Gastroesophageal sphincter (tissue), 4 donors: Measurements from ENCODE around the gene KIF1A. TPM values are rescaled to one million over a fixed set of nuclear protein-coding genes. Genes with fewer than 3 reads are reported as not detected.
"Not testable (repeated sequence)": the region's sequence is repeated elsewhere in the genome, so short reads cannot be mapped to it uniquely, and the experiment has no call there.

Source experiments
- ATAC-seq: fragments of 150-250 bp; one replicate; pipeline ENCODE4 v1.9.1; 2016; ENCODE audit warnings: mild to moderate bottlenecking, moderate library complexity
- H3K27ac ChIP-seq, 4 donors: fragments of 200-600 bp; sonication (generic) in 3 of 4; 1 replicate in 3 of 4; 2 replicates in 1 of 4; pipeline ENCODE4 v1.5.1; 2016 to 2019
- H3K27me3 ChIP-seq: fragments of 200-600 bp; sonication (generic); one replicate; pipeline ENCODE4 v1.5.1; 2019
- H3K36me3 ChIP-seq, 2 donors: fragments of 200-600 bp; sonication (generic); one replicate each; pipeline ENCODE4 v1.5.1; 2019; ENCODE audit warnings: control low read depth in 1 of 2
- H3K4me1 ChIP-seq, 3 donors: fragments of 200-600 bp; sonication (generic); 1 replicate in 2 of 3; 2 replicates in 1 of 3; pipeline ENCODE4 v1.5.1; 2016 to 2019; ENCODE audit warnings: control low read depth in 2 of 3
- H3K4me3 ChIP-seq, 2 donors: fragments of 200-600 bp; sonication (generic); one replicate each; pipeline ENCODE4 v1.5.1; 2019; ENCODE audit warnings: mild to moderate bottlenecking in 1 of 2, moderate library complexity in 1 of 2
- H3K9me3 ChIP-seq, 3 donors: fragments of 200-600 bp; sonication (generic); one replicate each; pipeline ENCODE4 v1.5.1; 2017 to 2019; ENCODE audit warnings: control low read depth in 2 of 3
- EP300 ChIP-seq: sonication (generic); formaldehyde crosslinking; IDR thresholded peaks from one replicate; pipeline ENCODE4 v1.6.1; 2017; ENCODE audit warnings: antibody characterized with exemption, mild to moderate bottlenecking
- POLR2A ChIP-seq, 2 donors: fragments of 450-650 bp; IDR thresholded peaks; one replicate each; pipeline ENCODE4 v1.6.1; 2017; ENCODE audit warnings: antibody characterized with exemption in 2 of 2, mild to moderate bottlenecking in 2 of 2, moderate library complexity in 1 of 2
- POLR2AphosphoS5 ChIP-seq: sonication (generic); formaldehyde crosslinking; IDR thresholded peaks from one replicate; pipeline ENCODE4 v1.6.1; 2017; ENCODE audit warnings: antibody characterized with exemption
- WGBS, 2 donors: methylation state at CpG; one replicate each; pipeline ENCODE4 v1.1.5; 2018; ENCODE audit warnings: low coverage in 1 of 2; 5-methylcytosine and 5-hydroxymethylcytosine counted together
- total RNA-seq, 4 donors: library from RNA; depleted of rRNA; stranded (reverse); fragments of >200 nt; gene quantifications; one replicate each; pipeline ENCODE4 v1.1.0, GENCODE V29; 2016
- TF ChIP-seq, protein P1 (sequence below), 4 experiments: fragments of 200-600 bp in 2 of 4; fragments of 450-650 bp in 2 of 4; sonication (generic) in 1 of 4; IDR thresholded peaks; one replicate each; pipeline ENCODE4 v1.5.1; 2017 to 2019; ENCODE audit warnings: antibody characterized with exemption in 4 of 4, mild to moderate bottlenecking in 2 of 4, moderate library complexity in 2 of 4

The KIF1A gene
- total RNA-seq, 4 donors from 2014 or later = 0.62 to 2.3 (median 1.6) TPM

DNA sequence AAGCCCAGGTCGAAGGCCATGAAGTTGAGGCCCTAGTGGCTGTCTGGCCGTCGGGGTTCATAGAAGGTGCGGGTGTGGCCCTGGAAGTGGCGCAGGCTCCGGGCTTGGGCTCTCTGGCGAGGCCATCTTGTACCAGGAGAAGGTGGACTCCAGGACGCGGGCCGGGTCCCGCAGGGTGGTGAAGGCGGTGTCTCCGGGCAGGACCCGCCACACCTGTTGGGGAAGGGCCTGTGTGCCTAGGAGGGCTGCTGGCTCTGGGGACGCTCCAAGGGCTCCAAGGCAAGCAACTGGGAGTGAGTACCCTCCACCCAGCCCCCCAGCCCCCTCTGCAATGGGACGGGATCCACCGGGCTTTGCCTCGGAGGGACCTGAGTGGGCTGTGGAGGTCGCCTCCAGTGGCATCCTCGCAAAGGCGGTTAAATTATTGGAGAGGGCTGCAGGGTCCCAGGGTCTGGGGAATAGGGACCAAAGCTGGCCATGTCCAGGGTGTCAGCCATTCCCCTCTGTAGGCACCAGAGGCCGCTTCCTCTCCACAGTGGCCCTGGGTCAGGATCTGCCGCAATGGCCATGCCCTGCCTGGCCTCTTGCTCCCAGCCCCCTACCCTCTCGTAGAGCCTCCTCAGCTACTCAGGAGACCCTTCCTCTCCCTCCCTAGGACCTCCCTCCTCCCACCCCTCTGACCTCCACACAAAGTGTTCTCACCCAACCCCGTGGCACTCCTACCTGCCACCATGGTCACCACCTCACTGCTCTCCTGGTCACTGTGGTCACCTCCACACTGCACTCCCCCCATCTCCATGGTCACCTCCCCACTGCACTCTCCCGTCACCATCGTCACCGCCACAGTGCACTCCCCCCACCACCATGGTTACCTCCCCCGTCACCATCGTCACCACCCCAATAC lies 118.0 kb downstream of the KIF1A start:
- Histone ChIP-seq H3K9me3 (no peaks in the 10 kb centered on the region), H3K4me3 (no peak overlapping the region), H3K36me3 (no peaks in the 10 kb centered on the region), H3K27ac (no peak overlapping the region), H3K4me1 (no peaks in the 10 kb centered on the region), H3K27me3 (peaks cover 64% of the 10 kb centered on the region)
- TF ChIP-seq POLR2A (IDR thresholded peaks at IDR 0.05) (no peak), POLR2AphosphoS5 (no peak), EP300 (no peak)
- TF ChIP-seq, protein P1, sequence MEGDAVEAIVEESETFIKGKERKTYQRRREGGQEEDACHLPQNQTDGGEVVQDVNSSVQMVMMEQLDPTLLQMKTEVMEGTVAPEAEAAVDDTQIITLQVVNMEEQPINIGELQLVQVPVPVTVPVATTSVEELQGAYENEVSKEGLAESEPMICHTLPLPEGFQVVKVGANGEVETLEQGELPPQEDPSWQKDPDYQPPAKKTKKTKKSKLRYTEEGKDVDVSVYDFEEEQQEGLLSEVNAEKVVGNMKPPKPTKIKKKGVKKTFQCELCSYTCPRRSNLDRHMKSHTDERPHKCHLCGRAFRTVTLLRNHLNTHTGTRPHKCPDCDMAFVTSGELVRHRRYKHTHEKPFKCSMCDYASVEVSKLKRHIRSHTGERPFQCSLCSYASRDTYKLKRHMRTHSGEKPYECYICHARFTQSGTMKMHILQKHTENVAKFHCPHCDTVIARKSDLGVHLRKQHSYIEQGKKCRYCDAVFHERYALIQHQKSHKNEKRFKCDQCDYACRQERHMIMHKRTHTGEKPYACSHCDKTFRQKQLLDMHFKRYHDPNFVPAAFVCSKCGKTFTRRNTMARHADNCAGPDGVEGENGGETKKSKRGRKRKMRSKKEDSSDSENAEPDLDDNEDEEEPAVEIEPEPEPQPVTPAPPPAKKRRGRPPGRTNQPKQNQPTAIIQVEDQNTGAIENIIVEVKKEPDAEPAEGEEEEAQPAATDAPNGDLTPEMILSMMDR (IDR thresholded peaks at IDR 0.05) = no peak
- WGBS, 2 donors = 82 to 90% methylated on average over 2 to 9 of the region's 30 CpGs
- ATAC-seq = no peak

DNA sequence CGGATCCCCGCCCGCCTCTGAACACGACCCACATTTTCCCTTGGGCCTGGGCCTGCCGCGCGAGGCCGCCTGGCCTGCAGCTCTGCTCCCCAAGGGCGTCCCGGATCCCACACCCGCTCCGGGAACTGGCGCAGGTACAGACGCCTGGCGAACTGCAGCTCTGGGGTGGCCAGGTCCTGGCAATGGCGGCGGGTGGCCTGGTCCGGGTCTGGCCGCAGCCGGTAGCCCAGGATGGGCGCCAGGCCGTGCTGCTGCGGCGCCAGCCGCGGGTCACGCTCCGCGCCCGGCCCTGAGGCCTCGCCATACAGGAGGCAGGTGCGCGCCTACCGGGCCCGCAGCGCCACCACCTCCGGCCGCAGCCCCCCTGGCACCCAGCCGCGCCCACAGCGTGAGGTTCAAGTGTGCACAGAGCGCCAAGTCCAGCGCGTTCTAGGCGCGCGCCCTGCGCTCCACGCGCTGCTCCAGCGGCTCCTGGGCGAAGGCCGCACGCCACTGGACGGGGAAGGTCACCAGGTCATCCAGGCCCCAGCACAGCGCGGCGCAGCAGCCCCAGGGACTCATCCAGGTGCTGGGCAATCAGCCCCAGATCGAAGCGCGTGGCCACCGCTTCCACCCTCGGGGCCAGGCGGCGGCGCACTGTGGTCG lies 118.8 kb downstream of the KIF1A start:
- TF ChIP-seq POLR2AphosphoS5 = no peak
- no peak for TF ChIP-seq POLR2A (IDR thresholded peaks at IDR 0.05)
- TF ChIP-seq, protein P1 (IDR thresholded peaks at IDR 0.05) = no peak
- Histone ChIP-seq H3K4me3 (no peak overlapping the region), H3K4me1 (no peaks in the 10 kb centered on the region), H3K9me3 (no peaks in the 10 kb centered on the region), H3K27me3 (peaks cover 61% of the 10 kb centered on the region), H3K27ac (no peak overlapping the region), H3K36me3 (no peaks in the 10 kb centered on the region)
- ATAC-seq = no peak
- 96% methylated on average over 4 of the region's 67 CpGs; no CpG with 5 or more reads in 1 of the 2 donors for WGBS, 2 donors

DNA sequence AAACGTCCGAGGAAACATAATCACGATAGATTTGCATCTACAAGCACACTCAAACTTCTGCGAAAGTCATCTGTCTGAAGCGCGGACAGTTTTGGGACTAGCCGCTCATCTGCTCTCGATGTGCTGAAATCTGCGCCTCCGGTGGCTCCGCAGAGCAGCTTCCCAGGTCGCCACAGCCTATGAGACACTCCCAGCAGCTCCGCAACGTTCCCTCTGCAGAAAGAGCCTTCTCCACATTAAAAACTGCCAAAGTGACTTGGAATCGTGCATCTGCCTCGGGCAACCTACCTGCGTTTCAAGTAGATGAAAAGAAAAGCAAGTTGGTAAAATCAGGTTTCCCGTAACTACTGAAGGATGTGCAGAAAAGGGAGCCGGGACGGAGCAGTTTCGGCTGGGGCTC lies 119.4 kb downstream of the KIF1A start:
- ATAC-seq, H3K4me3 ChIP-seq, H3K9me3 ChIP-seq, H3K27ac ChIP-seq, H3K36me3 ChIP-seq, H3K4me1 ChIP-seq: not testable (repeated sequence)
- 60 to 90% methylated on average over 1 to 4 of the region's 21 CpGs for WGBS, 2 donors
- peaks cover 55% of the 10 kb centered on the region for H3K27me3 ChIP-seq

GRCh38 chr2:240699835-240700234 lies 120.2 kb downstream of the KIF1A start:
- H3K4me3 ChIP-seq, H3K4me1 ChIP-seq, H3K36me3 ChIP-seq, ATAC-seq, H3K27ac ChIP-seq, H3K9me3 ChIP-seq: not testable (repeated sequence)
- peaks cover 50% of the 10 kb centered on the region for H3K27me3 ChIP-seq
- WGBS, 2 donors = 30% methylated on average over 4 of the region's 8 CpGs; no CpG with 5 or more reads in 1 of the 2 donors

GRCh38 chr2:240698852-240699561 lies 121.0 kb downstream of the KIF1A start:
- WGBS, 2 donors = no CpG with 5 or more reads among the region's 33 CpGs
- ATAC-seq = peak; percentile 31

DNA sequence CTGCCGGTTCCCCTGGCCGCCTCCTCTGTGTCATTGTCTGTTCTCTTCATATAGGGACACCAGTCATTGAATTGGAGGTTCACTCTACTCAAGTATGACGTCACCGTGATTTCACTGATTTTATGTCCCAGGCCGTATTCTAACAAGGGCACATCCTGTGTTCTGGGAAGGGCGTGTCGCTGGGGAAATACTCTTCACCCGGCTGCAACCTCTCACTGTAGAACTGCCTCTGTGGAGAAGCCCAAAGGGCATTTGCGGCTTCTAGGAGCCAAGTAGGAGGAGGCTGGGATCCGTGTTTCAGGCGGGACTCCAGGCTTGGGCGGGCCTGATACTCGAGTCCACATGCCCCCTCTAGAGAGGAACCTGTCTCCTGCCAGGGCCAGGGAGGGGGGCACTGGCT lies 123.5 kb downstream of the KIF1A start:
- not testable (repeated sequence) for ATAC-seq, H3K4me1 ChIP-seq, H3K9me3 ChIP-seq, H3K36me3 ChIP-seq, H3K4me3 ChIP-seq, H3K27ac ChIP-seq
- peaks cover 17% of the 10 kb centered on the region for H3K27me3 ChIP-seq
- WGBS, 2 donors = no CpG with 5 or more reads among the region's 13 CpGs

More at GRCh38 chr2:240698852-240699561, 121.0 kb downstream of the KIF1A start:
- H3K27me3 ChIP-seq = peaks cover 42% of the 10 kb centered on the region
- H3K4me3 ChIP-seq, H3K9me3 ChIP-seq, H3K36me3 ChIP-seq, H3K4me1 ChIP-seq, H3K27ac ChIP-seq: not testable (repeated sequence)

DNA sequence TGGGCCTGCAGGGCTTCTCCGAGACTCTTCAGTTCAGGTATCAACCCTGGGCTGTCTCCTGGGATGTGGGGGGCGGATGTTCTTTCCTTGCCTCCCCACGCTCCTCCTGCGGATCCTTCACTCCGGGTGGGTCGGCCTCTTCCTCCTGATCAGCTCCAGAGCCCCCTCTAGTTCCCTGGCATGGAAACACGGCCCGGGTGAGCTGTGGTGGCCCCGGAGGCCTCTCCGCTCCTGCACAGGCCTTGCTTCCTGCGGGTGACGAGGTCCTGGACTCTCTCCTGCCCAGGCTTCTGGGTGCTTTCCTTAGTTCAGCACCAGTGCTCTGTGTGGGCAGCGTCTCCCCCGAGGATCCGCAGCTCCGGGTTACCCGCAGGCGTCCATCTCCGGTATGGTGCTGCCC lies 124.4 kb downstream of the KIF1A start:
- H3K9me3 ChIP-seq, H3K27ac ChIP-seq, H3K27me3 ChIP-seq, H3K4me3 ChIP-seq, H3K4me1 ChIP-seq, ATAC-seq, H3K36me3 ChIP-seq: not testable (repeated sequence)
- WGBS, 2 donors = no CpG with 5 or more reads among the region's 19 CpGs

DNA sequence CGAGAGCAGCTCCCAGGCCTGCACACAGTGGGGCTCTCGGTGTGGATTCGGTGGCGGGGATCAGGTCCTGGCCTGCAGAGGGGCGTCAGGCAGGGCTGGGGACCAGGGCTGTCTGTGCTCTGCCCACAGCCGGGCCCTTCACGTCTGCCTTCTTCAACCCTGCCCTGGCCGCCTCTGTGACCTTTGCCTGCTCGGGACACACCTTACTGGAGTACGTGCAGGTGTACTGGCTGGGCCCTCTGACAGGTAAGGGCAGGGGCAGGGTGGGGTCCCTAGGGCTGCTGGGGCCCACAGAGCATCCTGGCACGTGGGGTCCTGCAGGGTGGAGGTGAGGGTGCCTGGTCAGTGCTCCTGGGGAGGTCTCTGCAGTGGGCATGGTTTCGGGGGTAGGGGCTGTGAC lies 125.7 kb downstream of the KIF1A start:
- H3K36me3 ChIP-seq, H3K4me1 ChIP-seq, ATAC-seq, H3K27me3 ChIP-seq, H3K9me3 ChIP-seq, H3K27ac ChIP-seq, H3K4me3 ChIP-seq: not testable (repeated sequence)
- WGBS, 2 donors = no CpG with 5 or more reads among the region's 12 CpGs

DNA sequence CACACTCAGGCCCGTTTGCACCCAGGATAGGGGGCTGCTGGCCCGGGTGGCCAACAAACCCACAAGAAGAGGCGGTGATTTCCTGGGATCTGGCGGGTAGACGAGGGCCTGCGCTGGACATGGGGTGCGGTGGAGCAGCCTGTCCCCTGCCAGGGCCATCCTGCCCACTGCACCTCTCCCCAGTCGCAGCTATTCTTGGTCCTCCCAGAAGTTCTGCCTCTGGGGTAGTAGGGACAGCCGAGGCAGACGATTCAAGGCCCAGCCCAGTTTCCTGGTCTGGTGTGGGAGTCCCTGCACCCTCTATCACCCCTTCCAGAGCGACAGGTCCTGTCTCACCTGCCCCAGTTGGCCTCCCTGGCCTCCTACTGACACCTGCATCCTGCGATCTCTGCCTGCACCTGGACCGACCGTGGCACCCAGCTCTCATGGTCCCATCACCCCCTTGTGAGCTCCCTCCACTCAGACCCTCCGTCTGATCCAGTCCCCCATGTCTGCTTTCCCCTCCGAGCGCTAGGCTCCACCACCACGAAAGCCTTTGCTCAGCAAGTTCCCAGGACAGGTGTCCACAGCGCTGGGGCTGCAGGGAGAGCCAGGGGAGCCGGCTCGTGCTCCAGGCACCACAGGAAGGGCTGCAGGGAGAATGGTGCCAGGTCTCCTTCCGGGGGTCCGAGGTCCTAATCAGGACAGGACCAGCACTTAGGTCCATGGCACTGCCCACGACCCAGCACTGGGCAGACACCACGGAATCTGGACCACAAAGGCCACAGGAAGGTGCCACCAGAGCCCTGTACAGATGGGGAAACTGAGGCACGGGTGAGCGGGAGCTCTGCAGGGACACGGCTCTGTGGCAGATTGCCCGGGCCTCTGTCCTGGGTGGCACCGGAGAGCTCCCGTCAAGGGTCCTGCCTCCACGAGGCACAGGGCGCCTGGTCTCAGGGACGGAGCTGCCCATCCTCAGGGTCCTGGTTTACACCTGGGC lies 127.1 kb downstream of the KIF1A start:
- not testable (repeated sequence) for H3K36me3 ChIP-seq, ATAC-seq, H3K27me3 ChIP-seq, H3K9me3 ChIP-seq, H3K27ac ChIP-seq, H3K4me3 ChIP-seq, H3K4me1 ChIP-seq
- WGBS, 2 donors = 70% methylated on average over 2 of the region's 34 CpGs; no CpG with 5 or more reads in 1 of the 2 donors
